ENCODE measurements around the gene EPHB4. TPM values are rescaled to one million over a fixed set of nuclear protein-coding genes. Genes with fewer than 3 reads are reported as not detected.
A peak's percentile ranks its signal among the peaks of the same experiment; 100 is the strongest.

Gene EPHB4
- total RNA-seq, 1 experiment from 2014 or later: 135 TPM

GRCh38 chr7:100860702-100861615 is 33.6 kb upstream of the EPHB4 start:
- peaks cover 23 to 51% (median 41%) of the 10 kb centered on the region in 3 experiments; a peak in 6 of 7 replicates for H3K36me3 Mint-ChIP-seq (ENCODE audit: insufficient read depth in 1 of 3, low read depth in 3 of 3)
- Histone ChIP-seq H2BK20ac (ENCODE audit: low read depth, low read length, poor library complexity, severe bottlenecking) (no peak overlapping the region), H3K23me2 (ENCODE audit: insufficient read length, low read depth, low read length, poor library complexity, severe bottlenecking) (no peaks in the 10 kb centered on the region), H2AFZ (ENCODE audit: low read length) (no peak overlapping the region), H2BK12ac (ENCODE audit: insufficient read length, low read depth, low read length) (no peak overlapping the region), H3K27me3 (ENCODE audit: insufficient read depth, low read length) (no peaks in the 10 kb centered on the region), H3K4me1 (ENCODE audit: insufficient read depth, low read length) (no peaks in the 10 kb centered on the region), H3K79me1 (ENCODE audit: insufficient read depth, low read depth, low read length, poor library complexity, severe bottlenecking) (no peaks in the 10 kb centered on the region), H2BK15ac (ENCODE audit: low read depth, low read length) (no peak overlapping the region), H3K4ac (ENCODE audit: low read depth, low read length) (no peak overlapping the region), H3K27ac (ENCODE audit: insufficient read length, low read depth, low read length) (no peak overlapping the region), H3T11ph (ENCODE audit: low read length) (no peak overlapping the region), H4K5ac (ENCODE audit: insufficient read length, low read depth, low read length) (no peak overlapping the region), H4K8ac (replicated peaks; ENCODE audit: insufficient read length, low read depth, low read length) (no peak overlapping the region), H3K18ac (ENCODE audit: insufficient read length, low read depth, low read length) (no peak overlapping the region), H3K56ac (ENCODE audit: insufficient read length, low read depth, low read length) (no peak overlapping the region), H4K20me1 (ENCODE audit: control insufficient read depth, insufficient read depth, insufficient read length) (no peaks in the 10 kb centered on the region), H3K9ac (ENCODE audit: extremely low read depth, insufficient read length, low read length) (no peak overlapping the region), H3K9me3 (ENCODE audit: control insufficient read depth, low read depth, low read length) (no peaks in the 10 kb centered on the region), H4K91ac (ENCODE audit: insufficient read length, low read depth, low read length) (no peak overlapping the region), H2BK5ac (ENCODE audit: insufficient read length, low read length) (no peak overlapping the region), H3K23ac (ENCODE audit: insufficient read length, low read depth, low read length) (no peak overlapping the region), H3K14ac (ENCODE audit: insufficient read depth, low read length) (no peak overlapping the region), H3K79me2 (ENCODE audit: insufficient read depth, low read length) (no peaks in the 10 kb centered on the region), H2BK120ac (ENCODE audit: low read depth, low read length, poor library complexity, severe bottlenecking) (no peak overlapping the region), H3K4me2 (ENCODE audit: insufficient read depth, insufficient read length, low read length) (no peak overlapping the region), H2AK5ac (ENCODE audit: insufficient read length, low read length) (no peak overlapping the region)
- no peak for DNase-seq
- WGBS (ENCODE audit: extremely low coverage, insufficient read length, low lambda C conversion rate): no CpG with 5 or more reads among the region's 18 CpGs
- peak overlapping the region in 1 of 2 experiments; percentile 32; a peak in 1 of 5 replicates for H3K4me3 Mint-ChIP-seq
- H3K27ac Mint-ChIP-seq: no peak overlapping the region
- H3K27me3 Mint-ChIP-seq (ENCODE audit: low read depth): no peaks in the 10 kb centered on the region
- H3K9me3 Mint-ChIP-seq: no peaks in the 10 kb centered on the region; a peak in 1 of 5 replicates
- TF ChIP-seq CTCF (conservative IDR thresholded peaks at IDR 0.05): no peak
- peaks cover 0 to 5% of the 10 kb centered on the region in 2 experiments; a peak in 1 of 4 replicates for H3K4me1 Mint-ChIP-seq
